Measurements from ENCODE around the gene NR4A1.

The NR4A1 gene

GRCh38 chr12:52059582-52060497, 8.6 kb downstream of the NR4A1 start:
- no peak for DNase-seq

- DNase-seq: no peak
Measured at GRCh38 chr12:52060498-52061177, 9.4 kb downstream of the NR4A1 start.

- no peak for DNase-seq
Measured at GRCh38 chr12:52061470-52062166, 10.4 kb downstream of the NR4A1 start.

GRCh38 chr12:52062167-52063081, 11.2 kb downstream of the NR4A1 start:
- no peak for DNase-seq

GRCh38 chr12:52063082-52063924, 12.1 kb downstream of the NR4A1 start:
- DNase-seq: no peak

DNA sequence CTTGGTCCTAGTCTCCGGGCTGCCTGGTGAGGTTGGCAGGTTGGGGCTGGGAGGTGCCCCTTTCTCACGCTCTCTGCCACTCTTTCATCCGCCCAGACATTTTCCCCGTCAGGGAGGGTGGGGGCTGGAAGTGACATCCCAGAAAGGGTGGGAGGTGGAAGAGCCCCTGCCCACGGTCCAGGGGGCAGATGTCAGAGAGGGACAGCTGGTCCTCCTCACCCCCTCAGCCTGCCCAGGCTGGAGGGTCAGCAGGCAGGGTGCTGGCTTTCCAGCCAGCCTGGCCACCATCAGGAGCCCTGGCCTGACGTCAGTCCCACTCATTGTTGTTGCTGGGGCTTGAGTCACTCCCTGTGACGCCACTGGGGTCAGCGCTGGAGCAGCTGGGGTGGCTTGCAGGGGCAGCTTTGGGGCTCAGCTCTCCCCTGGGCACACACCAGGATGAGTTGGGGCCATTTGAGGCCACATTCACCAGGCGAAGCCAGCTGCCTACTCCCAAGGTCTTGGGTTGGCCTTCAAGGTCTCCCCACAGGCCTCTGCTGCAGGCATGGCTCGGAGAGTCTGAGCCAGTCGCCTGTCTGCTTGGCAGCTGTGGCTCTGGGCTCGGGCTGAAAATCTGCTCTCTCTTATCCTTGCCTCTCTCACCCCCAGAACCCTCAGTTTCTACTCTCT, 12.9 kb downstream of the NR4A1 start:
- no peak for DNase-seq

DNA sequence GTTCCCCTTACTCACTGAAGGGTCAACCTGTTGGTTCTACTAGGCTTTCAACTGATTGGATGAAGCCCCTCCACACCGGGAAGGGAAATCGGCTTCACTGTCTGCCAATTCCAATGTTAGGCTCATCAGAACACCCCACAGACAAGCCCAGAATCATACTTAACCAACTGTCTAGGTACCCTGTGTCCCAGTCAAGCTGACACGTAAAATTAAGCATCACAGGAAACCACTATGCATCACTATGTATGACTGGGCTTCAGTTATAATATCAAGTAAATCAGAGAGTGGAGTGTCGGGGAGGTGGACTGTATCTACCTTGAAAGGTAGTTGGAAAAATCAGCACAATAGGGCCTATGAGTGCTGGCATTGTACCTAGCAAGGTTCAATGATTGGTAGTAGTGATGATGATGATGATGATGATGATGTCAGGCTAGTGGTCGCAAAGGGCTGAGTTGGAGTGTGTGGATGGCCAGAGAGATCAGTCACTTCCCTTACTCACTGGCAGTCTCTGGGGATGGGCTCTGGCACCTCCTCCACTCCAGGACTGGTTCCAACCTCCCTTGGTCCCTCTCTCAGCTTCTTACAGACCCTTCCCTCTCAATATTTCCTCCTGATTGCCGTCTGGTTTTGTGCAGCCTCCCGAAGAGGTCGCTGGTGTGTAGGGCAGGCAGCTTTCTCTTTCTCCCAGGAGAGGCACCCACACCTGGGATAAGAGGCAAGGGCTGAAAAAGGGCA, 15.3 kb downstream of the NR4A1 start:
- DNase-seq: peak; percentile 8

DNA sequence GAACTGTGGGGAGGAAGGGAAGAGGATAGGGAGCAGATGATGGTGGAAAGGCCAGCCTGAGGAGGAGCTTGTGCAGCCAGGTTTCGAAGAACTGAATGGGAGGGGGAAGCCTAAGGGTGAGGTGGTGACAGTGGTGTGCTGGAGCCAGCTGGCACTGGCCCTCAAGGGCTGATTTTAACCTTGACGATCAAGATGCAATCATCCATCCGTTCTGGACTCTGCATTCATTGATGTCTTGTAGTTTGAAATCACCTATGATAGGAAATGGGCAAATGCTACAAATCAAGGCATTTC, 15.8 kb downstream of the NR4A1 start:
- DNase-seq: no peak

GRCh38 chr12:52069327-52070184, 18.3 kb downstream of the NR4A1 start, which contains the start of gene ATG101:
Gene ATG101, plus strand, starts transcription at chr12:52069978. Its CDS starts 3,673 bp downstream, at chr12:52073651.
- peak; percentile 85 for DNase-seq

DNA sequence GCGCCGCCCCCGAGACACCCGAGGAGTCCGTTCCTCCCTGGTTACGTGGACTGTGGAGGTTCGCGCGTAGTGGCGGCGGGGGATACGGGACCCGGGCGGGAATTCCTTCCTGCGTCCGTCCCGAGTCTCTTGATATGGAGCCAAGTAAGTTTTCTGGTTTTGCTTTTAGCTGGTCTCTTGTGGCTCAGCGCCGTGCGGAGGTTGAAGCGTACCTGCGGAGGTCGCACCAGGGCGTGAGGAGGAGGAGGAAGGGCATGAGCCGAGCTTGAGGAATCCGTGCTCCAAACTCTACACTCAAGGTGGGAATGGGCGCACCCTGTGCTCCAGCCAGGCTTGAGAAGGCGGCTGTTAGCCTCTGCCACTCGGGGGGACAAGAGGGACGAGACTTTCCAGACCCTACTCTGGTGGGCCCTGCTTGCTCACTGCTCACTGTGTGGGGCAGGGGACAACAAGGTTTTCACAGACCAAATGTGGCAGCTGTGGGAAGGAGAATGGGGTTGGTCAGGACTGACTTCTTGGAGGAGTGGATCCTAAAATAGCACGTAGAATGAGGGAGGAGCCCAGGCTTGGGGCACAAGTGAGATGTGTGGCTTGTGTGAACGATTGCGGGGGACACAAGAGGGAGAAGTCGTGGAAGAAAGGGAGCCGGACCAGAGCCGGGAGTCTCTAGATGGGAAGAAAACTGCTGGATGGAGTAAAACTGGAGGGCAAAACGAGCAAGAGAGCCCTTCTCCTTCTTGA, 19.1 kb downstream of the NR4A1 start:
- DNase-seq: no peak

DNA sequence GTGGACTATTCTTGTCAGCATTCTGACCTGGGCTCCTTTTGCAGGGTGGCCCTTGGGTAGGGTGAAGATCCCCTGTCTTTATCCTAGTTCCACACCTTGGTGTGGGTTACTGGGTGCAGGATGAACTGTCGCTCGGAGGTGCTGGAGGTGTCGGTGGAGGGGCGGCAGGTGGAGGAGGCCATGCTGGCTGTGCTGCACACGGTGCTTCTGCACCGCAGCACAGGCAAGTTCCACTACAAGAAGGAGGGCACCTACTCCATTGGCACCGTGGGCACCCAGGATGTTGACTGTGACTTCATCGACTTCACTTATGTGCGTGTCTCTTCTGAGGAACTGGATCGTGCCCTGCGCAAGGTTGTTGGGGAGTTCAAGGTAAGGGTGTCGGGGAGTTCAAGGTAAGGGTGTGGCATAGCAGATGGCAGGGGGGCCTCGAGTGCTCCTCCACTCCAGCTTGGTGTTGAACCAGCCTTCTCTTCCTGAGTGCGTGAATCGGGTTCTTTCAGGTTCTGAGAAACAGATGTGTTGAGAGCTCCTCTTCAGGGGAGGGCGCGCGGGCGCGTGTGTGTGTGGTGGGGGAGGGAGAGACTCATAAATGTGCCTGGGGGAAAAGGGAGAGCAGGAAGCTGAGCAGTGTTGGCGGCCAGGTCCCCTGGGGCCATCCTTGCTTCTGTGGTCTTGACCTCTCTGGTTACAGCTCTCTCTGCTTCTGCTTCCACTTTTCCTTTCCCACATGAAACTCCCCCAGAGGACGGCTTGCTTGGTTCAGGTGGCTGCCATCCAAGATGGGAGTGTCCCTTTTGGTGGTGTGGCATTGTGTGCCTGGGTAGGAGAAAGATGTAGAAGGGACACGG, 22.5 kb downstream of the NR4A1 start:
- DNase-seq: peak; percentile 58

- DNase-seq: peak; percentile 54
Measured at GRCh38 chr12:52074971-52075724, 23.9 kb downstream of the NR4A1 start.

DNA sequence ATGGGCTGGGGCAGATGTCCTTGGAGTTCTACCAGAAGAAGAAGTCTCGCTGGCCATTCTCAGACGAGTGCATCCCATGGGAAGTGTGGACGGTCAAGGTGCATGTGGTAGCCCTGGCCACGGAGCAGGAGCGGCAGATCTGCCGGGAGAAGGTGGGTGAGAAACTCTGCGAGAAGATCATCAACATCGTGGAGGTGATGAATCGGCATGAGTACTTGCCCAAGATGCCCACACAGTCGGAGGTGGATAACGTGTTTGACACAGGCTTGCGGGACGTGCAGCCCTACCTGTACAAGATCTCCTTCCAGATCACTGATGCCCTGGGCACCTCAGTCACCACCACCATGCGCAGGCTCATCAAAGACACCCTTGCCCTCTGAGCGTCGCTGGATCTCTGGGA, 25.6 kb downstream of the NR4A1 start:
- no peak for DNase-seq

GRCh38 chr12:52078276-52078675, 27.0 kb downstream of the NR4A1 start:
- DNase-seq: no peak

DNA sequence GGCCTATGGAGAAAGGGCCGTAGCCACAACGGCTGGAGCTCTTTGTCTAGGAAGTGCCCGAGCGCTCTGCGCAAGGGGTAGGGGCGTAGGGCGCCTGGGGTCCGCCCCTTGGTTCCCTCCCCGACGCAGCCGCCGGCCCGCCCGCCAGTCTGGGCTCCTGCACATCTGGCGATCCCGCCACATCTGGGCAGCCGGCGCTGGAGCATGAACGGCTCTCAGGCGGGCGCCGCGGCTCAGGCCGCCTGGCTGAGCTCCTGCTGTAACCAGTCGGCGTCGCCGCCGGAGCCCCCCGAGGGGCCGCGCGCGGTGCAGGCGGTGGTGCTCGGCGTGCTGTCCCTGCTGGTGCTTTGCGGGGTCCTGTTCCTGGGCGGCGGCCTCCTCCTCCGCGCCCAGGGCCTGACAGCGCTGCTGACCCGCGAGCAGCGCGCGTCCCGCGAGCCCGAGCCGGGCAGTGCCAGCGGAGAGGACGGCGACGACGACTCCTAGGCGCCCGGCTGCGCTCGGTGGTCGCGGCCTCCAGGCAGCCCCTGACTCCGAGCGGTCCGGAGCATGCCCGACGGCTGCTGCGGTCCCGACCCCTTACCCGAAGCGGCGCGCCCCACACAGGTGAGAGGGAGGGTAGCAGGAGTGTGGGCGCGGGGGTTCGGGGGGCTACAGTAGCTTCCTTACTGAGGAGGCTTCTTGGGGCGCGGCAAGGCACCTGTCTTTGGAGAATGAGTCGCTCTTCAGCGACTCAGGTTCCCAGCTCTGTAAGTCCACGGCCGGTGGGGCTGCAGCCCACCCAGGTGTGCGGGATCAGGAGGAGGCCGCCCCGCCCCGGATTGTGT, 28.5 kb downstream of the NR4A1 start, which contains the start of gene SMIM41:
SMIM41 (plus strand) TSS at position 129 of the 827 bp plus-strand sequence; CDS start at position 205, 76 bp downstream.
- no peak for DNase-seq
